ENCODE data around the gene LIX1.
A peak's percentile ranks its signal among the peaks of the same experiment; 100 is the strongest.
"Not testable (repeated sequence)": the region's sequence is repeated elsewhere in the genome, so short reads cannot be mapped to it uniquely, and the experiment has no call there.

LIX1 gene

GRCh38 chr5:97140250-97140649, 2.2 kb downstream of the LIX1 start:
- DNase-seq: not testable (repeated sequence)

DNA sequence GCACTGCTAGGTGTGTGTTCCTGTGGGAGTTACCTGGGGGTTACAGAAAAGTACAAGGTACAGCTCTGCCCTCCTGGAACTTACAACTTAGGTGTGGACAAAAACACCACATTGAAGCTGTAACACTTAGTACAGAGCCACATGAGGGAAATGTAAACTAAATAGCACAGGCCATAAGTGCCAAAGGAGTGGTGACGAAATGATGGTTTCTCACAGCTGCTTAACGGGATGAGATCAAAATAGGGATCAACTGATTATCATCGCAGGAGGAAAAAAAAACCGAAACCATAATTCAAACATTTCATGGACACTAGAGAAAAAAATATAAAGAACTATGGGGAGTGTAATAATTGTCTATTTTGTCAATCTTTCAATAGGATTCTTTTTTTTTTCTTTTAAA, 5.9 kb downstream of the LIX1 start:
- DNase-seq: no peak

- DNase-seq: peak; percentile 83
These were observed 6.5 kb downstream of the LIX1 start for GRCh38 chr5:97135868-97136267.

- DNase-seq: no peak
These were observed 7.8 kb downstream of the LIX1 start for GRCh38 chr5:97134634-97135033.

DNA sequence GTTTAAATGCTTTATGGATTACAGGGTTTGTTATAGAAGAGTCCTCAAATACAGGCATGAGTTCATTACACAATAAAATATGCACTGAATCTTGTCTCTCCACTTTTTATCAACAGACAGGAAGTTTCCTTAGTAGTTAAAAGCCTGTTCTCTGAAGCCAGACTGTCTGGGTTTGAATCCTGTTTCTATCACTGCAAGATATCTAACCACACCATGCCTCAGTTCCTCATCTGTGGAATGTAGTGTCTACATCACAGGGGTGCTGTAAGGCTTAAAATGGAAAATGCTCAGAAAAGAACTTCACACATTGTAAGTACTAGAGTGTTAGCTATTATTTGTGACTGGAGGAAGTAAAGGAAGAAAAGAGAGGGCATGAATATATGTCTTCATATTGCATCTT, 9.3 kb downstream of the LIX1 start:
- DNase-seq: no peak

DNA sequence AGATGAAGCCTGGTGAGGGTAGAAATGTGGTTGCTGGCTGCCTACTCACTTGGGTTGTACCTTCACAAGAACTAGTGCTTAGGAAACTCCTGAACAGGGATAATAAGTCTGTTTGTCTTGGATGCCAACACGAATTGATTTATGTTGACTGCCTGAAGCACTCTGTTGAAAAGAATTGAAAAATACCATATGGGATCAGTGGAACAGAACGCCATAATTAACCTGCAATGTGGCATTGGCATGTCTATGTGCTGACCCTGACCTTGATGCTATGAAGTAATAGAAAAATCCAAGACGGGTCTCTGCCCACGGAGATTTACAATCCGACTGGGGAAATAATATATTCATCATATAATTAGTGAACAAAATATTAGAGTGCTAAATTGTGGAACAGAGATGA, 10.5 kb downstream of the LIX1 start:
- DNase-seq: no peak

DNA sequence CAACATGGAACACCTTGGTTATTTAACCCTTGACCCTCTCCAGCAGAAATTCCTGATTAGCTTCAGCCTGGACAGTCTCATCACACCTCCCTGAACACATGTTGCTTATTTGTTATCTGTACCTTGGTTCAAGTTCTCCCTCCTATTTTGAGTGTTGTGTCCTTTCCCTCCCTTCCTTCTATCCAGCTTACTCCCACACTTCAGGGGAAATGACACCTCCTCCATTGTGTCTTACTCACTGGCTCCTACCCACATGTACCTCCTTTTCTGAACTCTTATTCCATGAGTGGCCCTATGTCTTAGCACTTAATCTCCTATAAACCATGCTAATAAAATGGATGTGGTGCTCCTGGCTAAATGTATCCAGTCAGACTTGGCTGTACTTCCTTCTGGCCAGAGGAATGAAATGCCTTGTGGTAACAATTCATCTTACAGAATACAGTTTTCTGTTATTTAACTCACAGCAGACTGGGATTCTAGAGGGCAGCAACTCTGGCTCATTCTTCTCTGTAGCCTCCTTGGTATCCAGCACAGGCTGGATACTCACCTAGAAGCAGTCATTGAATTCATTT, 11.2 kb downstream of the LIX1 start:
- DNase-seq: no peak

GRCh38 chr5:97127727-97128126, 14.7 kb downstream of the LIX1 start:
- DNase-seq: no peak

DNA sequence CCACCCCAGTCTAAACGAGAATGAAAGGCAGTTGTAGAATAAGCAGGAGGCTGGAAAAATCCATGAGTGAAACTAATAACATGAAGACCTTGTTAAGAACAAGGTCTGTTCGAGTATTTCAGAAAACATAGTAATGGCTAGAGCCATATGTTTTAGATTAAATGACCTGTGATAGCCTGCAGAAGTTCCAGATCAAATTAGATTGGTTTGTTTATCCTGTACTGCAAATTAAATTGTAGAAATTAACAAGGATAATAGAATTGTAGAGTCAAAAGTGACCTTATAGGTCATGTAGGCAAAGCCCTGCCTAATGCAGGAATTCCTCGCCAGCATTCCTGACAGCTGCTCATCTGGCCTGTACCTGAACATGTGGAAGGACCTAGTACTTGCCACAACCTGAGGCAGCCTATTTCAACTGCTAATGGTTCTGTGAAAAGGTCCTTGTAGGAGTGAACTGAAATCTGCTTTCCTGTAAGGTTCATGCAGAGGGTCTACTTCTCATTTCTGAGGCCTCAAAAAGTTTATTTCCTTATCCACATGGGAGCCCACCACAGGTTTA, 17.2 kb downstream of the LIX1 start:
- no peak for DNase-seq

DNA sequence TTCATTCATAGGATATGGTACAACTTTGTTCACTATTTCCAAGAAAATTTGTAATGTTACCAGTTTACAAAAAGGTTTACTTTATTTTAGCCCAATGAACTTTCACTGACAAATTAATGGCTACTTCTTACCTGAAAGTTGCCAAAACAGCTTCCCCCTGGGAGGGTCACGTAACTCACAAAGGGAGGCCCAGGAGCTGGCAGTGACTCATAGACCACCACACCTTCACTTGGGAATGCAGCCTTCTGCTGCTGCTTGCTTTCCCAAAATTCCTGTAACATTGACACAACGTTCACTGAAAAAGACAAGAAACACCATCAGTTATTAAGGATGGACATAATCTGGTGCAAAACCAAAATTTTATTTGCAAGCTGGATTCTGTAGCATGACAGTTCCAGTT, 18.1 kb downstream of the LIX1 start:
- no peak for DNase-seq

- DNase-seq: no peak
These were observed 20.6 kb downstream of the LIX1 start for GRCh38 chr5:97121848-97122247.

DNA sequence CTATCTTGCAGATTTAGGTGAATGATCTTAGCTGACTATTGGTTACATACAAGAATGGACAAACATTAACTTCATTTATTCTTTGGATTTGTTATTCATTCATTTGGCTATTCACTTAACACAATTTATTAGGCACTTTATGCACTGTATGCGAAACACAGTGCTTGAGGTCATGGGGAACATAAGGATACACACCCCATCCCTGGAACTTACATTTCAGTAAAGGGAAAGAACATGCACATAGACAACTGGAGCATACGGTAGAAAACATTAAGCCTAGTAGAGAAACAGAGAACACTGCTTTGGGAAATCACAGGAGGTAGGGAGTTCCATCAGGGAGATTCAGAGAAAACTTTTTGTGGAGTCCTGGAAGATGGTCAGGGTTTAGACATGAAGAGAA, 22.2 kb downstream of the LIX1 start:
- DNase-seq: no peak

GRCh38 chr5:97119007-97119390, 23.4 kb downstream of the LIX1 start:
- DNase-seq: no peak

DNA sequence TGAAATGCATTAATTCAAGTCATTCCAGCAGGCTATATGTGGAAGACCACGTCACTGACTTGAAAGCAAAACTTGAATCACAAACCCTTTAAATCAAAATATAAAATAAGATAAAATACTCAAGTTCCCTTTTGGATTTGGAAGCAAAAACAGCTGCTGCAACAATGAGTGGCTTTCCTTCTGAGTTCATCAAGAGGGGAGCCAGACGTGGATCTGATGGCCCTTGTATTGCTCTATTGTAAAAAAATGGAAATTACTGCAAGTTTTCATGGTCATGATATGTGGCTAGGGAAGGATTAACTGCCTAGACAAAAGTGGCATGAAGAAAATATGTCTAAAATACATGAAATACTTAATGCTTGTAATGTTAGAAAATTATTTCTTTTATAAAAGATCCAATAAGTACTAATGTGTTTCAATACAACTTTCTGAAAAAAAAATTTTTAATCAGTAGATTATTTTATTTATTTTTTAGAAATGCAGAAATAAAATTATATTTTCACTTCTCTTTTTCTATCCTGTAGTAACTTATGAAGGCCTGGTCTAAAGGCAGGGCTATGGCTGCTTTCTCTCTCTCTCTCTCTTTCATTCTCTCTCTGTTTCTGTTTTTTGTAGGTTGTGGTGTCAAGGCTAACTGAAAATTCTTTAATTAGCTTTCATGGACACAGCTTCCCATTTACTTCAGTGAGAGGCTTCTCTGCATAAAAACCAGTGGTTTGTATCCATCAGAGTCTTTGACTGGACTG, 24.0 kb downstream of the LIX1 start:
- no peak for DNase-seq

- DNase-seq: no peak
These were observed 26.5 kb downstream of the LIX1 start for GRCh38 chr5:97115932-97116331.

DNA sequence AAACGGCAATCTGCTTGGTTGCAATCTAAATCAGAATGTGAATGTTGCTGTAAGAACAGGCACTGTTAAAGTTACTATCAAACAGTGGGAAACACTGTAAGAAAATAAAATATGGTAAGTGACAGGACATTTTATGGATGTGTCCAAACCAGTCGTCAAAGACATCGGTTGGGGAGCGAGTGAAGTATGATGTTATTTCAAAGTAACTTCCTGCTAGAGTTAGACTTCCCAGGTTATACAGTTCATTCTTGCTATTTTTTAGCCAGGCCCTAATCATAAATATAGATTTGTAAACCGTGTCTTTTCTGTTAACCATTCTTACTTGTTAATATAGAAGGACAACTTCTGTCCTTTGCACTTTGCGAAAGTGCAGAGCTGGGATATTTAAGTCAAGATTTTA, 30.2 kb downstream of the LIX1 start:
- DNase-seq: no peak

- no peak for DNase-seq
These were observed 30.8 kb downstream of the LIX1 start for GRCh38 chr5:97111616-97112015.

- DNase-seq: no peak
These were observed 31.4 kb downstream of the LIX1 start for GRCh38 chr5:97111004-97111403.

DNA sequence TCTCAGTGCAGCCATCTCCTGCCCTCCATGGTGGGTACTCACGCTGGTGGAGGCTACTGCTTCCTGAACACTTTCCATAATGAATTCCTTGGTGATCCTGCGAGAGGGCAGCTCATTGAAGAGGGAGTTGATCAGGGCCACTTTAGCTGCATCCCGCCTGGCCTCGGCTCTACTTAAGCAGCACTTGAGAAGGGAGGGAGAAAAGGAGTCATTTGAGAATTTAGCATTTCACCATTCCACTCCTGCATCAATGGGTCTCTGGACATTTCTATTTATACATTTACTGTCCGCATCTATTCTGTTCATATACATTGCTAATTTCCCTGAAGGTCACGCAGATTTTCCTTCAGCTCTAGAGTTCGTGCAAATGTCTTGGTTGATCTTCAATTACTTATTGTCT, 35.1 kb downstream of the LIX1 start:
- no peak for DNase-seq

- DNase-seq: no peak
These were observed 36.2 kb downstream of the LIX1 start for GRCh38 chr5:97106216-97106581.

GRCh38 chr5:97105501-97106215, 36.8 kb downstream of the LIX1 start:
- DNase-seq: no peak

DNA sequence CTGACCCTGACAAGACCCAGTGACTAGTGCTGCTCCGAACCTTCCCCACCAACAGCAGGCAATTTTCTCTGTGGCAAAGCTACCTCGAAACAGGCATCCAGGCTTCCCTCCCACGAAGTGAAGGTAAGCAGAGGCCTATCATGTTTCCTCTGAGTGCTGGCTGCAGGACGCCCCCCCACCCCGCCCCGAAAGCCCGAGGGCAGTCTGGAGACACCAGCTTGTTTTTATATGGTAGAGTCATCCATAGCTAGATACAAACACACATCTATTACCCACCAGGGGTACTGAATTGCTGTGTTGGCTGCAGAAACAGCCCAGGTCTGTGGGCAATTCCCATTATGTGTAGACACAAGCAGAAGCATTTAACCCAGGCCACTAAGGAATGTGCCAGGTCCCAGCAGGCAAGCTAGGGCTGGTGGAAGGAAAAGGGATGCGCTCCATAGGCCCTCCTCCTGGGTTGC, 40.4 kb downstream of the LIX1 start:
- no peak for DNase-seq

- no peak for DNase-seq
These were observed 41.1 kb downstream of the LIX1 start for GRCh38 chr5:97101189-97101910.

Data from activated CD4-positive, alpha-beta T cell treated with anti-CD3 and anti-CD28 coated beads, Interleukin-2, amount 50 U/mL, for 16 hours (primary cell).